HEK293T (cell line): ENCODE measurements around the gene OR10G3.

Source experiments
- ARNT ChIP-seq: fragments of 450-650 bp; IDR thresholded peaks from 2 replicates; pipeline ENCODE4 v1.6.1; 2017; ENCODE audit warnings: mild to moderate bottlenecking
- BHLHE40 ChIP-seq: fragments of 450-650 bp; IDR thresholded peaks from 2 replicates; pipeline ENCODE4 v1.6.1; 2016; ENCODE audit warnings: mild to moderate bottlenecking, moderate library complexity, borderline replicate concordance
- CTBP1 ChIP-seq: fragments of 450-650 bp; IDR thresholded peaks from 2 replicates; pipeline ENCODE4 v1.6.1; 2016; ENCODE audit warnings: borderline replicate concordance
- FOXK2 ChIP-seq: fragments of 450-650 bp; IDR thresholded peaks from 2 replicates; pipeline ENCODE4 v1.6.1; 2016; ENCODE audit warnings: mild to moderate bottlenecking
- FOXM1 ChIP-seq: fragments of 450-650 bp; IDR thresholded peaks from 2 replicates; pipeline ENCODE4 v1.6.1; 2017; ENCODE audit warnings: mild to moderate bottlenecking, borderline replicate concordance
- HDGF ChIP-seq: fragments of 450-650 bp; IDR thresholded peaks from 2 replicates; pipeline ENCODE4 v1.6.1; 2017; ENCODE audit warnings: antibody characterized with exemption, borderline replicate concordance
- L3MBTL2 ChIP-seq: fragments of 450-650 bp; conservative IDR thresholded peaks from 2 replicates; pipeline ENCODE4 v1.6.1; 2016; ENCODE audit warnings: mild to moderate bottlenecking
- LEF1 ChIP-seq: fragments of 450-650 bp; IDR thresholded peaks from 2 replicates; pipeline ENCODE4 v1.6.1; 2017; ENCODE audit warnings: mild to moderate bottlenecking, borderline replicate concordance
- NFRKB ChIP-seq: fragments of 450-650 bp; IDR thresholded peaks from 2 replicates; pipeline ENCODE4 v1.6.1; 2016; ENCODE audit warnings: mild to moderate bottlenecking, moderate library complexity
- SUZ12 ChIP-seq: fragments of 450-650 bp; IDR thresholded peaks from 2 replicates; pipeline ENCODE4 v1.6.1; 2016; ENCODE audit warnings: mild to moderate bottlenecking
- TARDBP ChIP-seq: fragments of 450-650 bp; IDR thresholded peaks from 2 replicates; pipeline ENCODE4 v1.6.1; 2016
- ZNF384 ChIP-seq: fragments of 450-650 bp; IDR thresholded peaks from 2 replicates; pipeline ENCODE4 v1.6.1; 2016

DNA sequence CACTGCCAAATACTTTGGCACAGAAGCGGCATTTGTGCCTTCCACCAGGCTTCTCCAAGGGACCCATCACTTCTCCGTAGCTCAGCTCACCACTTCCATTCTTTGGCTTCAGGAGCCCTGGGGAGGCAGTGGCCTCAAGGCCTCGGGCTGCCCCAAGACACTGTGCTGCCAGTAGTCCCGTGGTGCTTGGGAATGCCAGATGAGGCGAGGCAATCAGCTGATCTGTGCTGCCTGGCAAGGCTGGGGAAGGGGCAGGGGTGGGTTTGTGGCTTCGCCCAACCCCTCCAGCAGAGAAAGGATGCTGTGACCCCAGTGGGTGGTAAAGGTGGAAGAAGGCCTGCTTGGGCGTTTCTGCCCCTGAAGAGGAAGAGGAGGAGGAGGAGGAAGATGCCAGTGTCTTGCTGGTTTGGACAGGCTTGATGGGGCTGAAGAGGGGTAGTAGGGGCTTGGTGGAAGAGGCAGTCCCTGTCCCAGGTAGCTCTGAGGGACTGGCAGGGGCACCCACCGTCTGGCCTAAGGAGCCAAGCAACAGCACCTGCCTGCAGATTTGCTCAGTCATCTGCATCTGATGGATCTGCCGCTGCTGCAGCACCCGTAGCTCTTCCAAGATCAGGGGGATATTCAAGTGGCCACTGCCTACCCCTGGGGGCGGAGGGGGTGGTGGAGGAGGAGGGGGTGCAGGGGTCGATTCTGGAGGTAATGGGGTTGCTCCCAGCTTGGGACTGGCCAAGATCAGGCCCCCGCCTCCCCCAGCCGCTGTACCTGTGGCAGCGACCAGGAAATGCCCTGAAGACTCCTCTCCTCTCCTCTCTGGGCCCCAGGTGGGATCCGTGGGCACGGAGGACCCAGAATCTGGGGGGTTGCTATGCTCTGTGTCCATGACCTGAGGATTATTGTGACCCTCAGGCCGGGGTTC is 55.0 kb downstream of the OR10G3 start:
- TF ChIP-seq HDGF (no peak), SUZ12 (no peak), LEF1 (no peak), ZNF384 (no peak), FOXK2 (no peak), FOXM1 (no peak), NFRKB (no peak), ARNT (no peak), TARDBP (no peak), BHLHE40 (no peak), CTBP1 (no peak), L3MBTL2 (no peak)
